ENCODE results near the gene SMYD3. TPM values are rescaled to one million over a fixed set of nuclear protein-coding genes. Genes with fewer than 3 reads are reported as not detected.

Gene SMYD3
- total RNA-seq, 1 donor from 2014 or later: 80.8 TPM

DNA sequence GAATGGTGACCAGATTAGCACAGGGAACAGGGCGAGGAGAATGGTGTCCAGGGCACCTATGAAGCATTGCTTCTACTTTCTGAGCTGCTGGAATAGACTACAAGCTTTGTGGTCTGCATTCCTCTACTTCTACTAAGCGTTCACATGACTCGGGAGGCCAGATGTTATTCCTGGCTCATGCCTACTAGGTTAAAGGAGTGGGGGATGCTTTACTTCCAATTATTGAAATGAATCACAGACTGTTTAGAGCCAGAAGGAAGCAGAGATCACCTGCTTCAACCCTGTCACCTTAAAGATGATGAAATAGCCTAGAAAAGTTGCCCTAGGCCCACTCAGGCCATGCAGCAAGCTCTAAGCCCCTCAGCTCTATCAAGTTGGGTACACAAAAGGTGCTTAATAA lies 718.8 kb downstream of the SMYD3 start:
- peak overlapping the region; percentile 62 for H3K9ac ChIP-seq (ENCODE audit: low read length)
- no peaks in the 10 kb centered on the region for H3K79me2 ChIP-seq (ENCODE audit: insufficient read depth, low read length)
- no peaks in the 10 kb centered on the region for H3K36me3 Mint-ChIP-seq (ENCODE audit: low read depth, unreplicated experiment)
- DNase-seq (ENCODE audit: low read depth) (peak; percentile 99), FAIRE-seq (peak; percentile 98)
- no peak overlapping the region for H3K4me3 ChIP-seq (ENCODE audit: insufficient read depth, low read depth, low read length)
- no peaks in the 10 kb centered on the region for H3K9me3 Mint-ChIP-seq (ENCODE audit: unreplicated experiment)
- TF ChIP-seq, protein P1, sequence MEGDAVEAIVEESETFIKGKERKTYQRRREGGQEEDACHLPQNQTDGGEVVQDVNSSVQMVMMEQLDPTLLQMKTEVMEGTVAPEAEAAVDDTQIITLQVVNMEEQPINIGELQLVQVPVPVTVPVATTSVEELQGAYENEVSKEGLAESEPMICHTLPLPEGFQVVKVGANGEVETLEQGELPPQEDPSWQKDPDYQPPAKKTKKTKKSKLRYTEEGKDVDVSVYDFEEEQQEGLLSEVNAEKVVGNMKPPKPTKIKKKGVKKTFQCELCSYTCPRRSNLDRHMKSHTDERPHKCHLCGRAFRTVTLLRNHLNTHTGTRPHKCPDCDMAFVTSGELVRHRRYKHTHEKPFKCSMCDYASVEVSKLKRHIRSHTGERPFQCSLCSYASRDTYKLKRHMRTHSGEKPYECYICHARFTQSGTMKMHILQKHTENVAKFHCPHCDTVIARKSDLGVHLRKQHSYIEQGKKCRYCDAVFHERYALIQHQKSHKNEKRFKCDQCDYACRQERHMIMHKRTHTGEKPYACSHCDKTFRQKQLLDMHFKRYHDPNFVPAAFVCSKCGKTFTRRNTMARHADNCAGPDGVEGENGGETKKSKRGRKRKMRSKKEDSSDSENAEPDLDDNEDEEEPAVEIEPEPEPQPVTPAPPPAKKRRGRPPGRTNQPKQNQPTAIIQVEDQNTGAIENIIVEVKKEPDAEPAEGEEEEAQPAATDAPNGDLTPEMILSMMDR (IDR thresholded peaks at IDR 0.05; ENCODE audit: insufficient read depth, low read depth, low read length): no peak
- no peak for TF ChIP-seq EZH2 (IDR thresholded peaks at IDR 0.05; ENCODE audit: insufficient read depth, low read length)
- no peak overlapping the region for H3K4me3 Mint-ChIP-seq (ENCODE audit: unreplicated experiment)
- no peaks in the 10 kb centered on the region for H4K20me1 ChIP-seq (ENCODE audit: insufficient read depth, low read length)
- H3K27me3 Mint-ChIP-seq (ENCODE audit: low read depth, unreplicated experiment): no peaks in the 10 kb centered on the region
- H3K4me2 ChIP-seq (ENCODE audit: low read length): peak overlapping the region; percentile 77
- H3K36me3 ChIP-seq (ENCODE audit: insufficient read depth, low read length): no peaks in the 10 kb centered on the region
- no peaks in the 10 kb centered on the region for H3K27me3 ChIP-seq (ENCODE audit: insufficient read depth, low read length)
- H2AFZ ChIP-seq (ENCODE audit: low read depth, low read length): peak overlapping the region; percentile 55
- no peaks in the 10 kb centered on the region for H3K9me3 ChIP-seq (ENCODE audit: insufficient read depth, low read depth, low read length)
- H3K27ac Mint-ChIP-seq (ENCODE audit: unreplicated experiment): peak overlapping the region; percentile 99
- H3K4me1 ChIP-seq (ENCODE audit: insufficient read depth, low read length): peaks cover 28% of the 10 kb centered on the region
- peaks cover 47% of the 10 kb centered on the region for H3K4me1 Mint-ChIP-seq (ENCODE audit: low read depth, unreplicated experiment)
- peak overlapping the region; percentile 90 for H3K27ac ChIP-seq (ENCODE audit: low read depth, low read length)

DNA sequence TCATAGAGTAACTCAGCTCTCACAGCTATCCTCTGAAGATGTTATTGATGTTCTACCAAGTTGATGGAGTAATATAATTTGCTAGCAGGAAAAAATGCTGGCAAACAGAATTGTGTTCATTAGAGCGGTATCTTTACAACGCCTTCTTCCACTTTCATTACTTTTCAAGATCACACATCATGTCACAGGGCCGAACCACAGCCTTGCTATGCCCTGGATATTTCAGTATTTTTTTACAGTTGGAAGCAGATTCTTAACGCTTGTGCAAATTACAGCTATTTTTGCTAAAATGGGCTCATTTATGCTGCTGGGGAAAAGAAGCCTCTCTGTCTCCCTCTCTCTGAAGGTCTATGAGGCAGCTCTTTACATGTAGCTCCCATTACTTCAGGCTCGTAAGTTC lies 720.1 kb downstream of the SMYD3 start:
- H3K27me3 Mint-ChIP-seq (ENCODE audit: low read depth, unreplicated experiment): no peaks in the 10 kb centered on the region
- H2AFZ ChIP-seq (ENCODE audit: low read depth, low read length): no peak overlapping the region
- no peaks in the 10 kb centered on the region for H3K27me3 ChIP-seq (ENCODE audit: insufficient read depth, low read length)
- DNase-seq (ENCODE audit: low read depth): no peak
- H3K4me3 Mint-ChIP-seq (ENCODE audit: unreplicated experiment): no peak overlapping the region
- no peak overlapping the region for H3K9ac ChIP-seq (ENCODE audit: low read length)
- H3K27ac ChIP-seq (ENCODE audit: low read depth, low read length): no peak overlapping the region
- H3K4me2 ChIP-seq (ENCODE audit: low read length): no peak overlapping the region
- no peak for FAIRE-seq
- no peaks in the 10 kb centered on the region for H4K20me1 ChIP-seq (ENCODE audit: insufficient read depth, low read length)
- peaks cover 47% of the 10 kb centered on the region for H3K4me1 Mint-ChIP-seq (ENCODE audit: low read depth, unreplicated experiment)
- no peaks in the 10 kb centered on the region for H3K9me3 ChIP-seq (ENCODE audit: insufficient read depth, low read depth, low read length)
- H3K4me1 ChIP-seq (ENCODE audit: insufficient read depth, low read length): peaks cover 28% of the 10 kb centered on the region
- H3K36me3 Mint-ChIP-seq (ENCODE audit: low read depth, unreplicated experiment): no peaks in the 10 kb centered on the region
- H3K36me3 ChIP-seq (ENCODE audit: insufficient read depth, low read length): no peaks in the 10 kb centered on the region
- H3K9me3 Mint-ChIP-seq (ENCODE audit: unreplicated experiment): no peaks in the 10 kb centered on the region
- H3K4me3 ChIP-seq (ENCODE audit: insufficient read depth, low read depth, low read length): no peak overlapping the region
- TF ChIP-seq EZH2 (IDR thresholded peaks at IDR 0.05; ENCODE audit: insufficient read depth, low read length): no peak
- TF ChIP-seq, protein P1 (IDR thresholded peaks at IDR 0.05; ENCODE audit: insufficient read depth, low read depth, low read length): no peak
- no peaks in the 10 kb centered on the region for H3K79me2 ChIP-seq (ENCODE audit: insufficient read depth, low read length)
- H3K27ac Mint-ChIP-seq (ENCODE audit: unreplicated experiment): peak overlapping the region; percentile 99

DNA sequence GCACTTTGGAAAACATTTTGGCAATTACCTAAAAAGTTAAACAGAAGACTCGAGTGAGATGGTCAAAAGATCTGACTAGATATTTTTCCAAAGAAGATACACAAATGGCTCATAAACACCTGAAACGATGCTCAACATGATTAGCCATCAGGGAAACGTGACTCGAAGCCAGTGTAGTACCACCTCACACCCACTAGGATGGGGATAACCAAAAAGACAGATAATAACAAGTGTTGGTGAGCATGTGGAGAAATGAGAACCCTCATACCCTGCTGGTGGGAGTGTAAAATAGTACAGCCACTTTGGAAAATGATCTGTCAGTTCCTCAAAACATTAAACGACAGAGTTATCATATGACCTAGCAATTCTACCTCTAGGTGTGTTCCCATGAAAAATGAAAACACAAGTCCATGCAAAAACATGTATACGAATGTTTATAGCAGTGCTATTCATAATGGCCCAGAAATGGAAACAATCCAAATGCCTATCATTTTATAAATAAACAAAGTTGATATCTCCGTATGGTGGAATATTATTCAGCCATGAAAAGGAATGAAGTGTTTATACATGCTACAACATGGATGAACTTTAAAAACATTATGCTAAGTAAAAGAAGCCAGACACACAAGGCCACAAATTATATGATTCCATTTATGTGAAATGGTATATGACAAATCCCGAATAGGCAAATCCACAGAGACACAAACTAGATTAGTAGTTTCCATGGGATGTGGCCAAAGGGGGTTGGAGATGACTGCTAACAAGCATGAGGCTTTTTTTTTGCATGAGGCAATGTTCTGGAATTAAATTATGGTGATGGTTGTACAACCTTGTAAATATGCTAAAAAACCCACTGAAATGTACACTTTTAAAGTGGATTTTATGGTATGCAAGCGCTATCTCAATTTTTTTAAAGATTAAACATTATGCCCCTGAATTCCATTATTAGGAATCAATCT lies 727.0 kb downstream of the SMYD3 start:
- H3K4me2 ChIP-seq (ENCODE audit: low read length): no peak overlapping the region
- H3K27me3 ChIP-seq (ENCODE audit: insufficient read depth, low read length): no peaks in the 10 kb centered on the region
- no peaks in the 10 kb centered on the region for H3K79me2 ChIP-seq (ENCODE audit: insufficient read depth, low read length)
- no peak overlapping the region for H3K27ac ChIP-seq (ENCODE audit: low read depth, low read length)
- no peak for TF ChIP-seq EZH2 (IDR thresholded peaks at IDR 0.05; ENCODE audit: insufficient read depth, low read length)
- TF ChIP-seq, protein P1 (IDR thresholded peaks at IDR 0.05; ENCODE audit: insufficient read depth, low read depth, low read length): no peak
- no peak overlapping the region for H3K9ac ChIP-seq (ENCODE audit: low read length)
- Mint-ChIP-seq H3K36me3 (ENCODE audit: low read depth, unreplicated experiment) (peaks cover 3% of the 10 kb centered on the region), H3K9me3 (ENCODE audit: unreplicated experiment) (peaks cover 3% of the 10 kb centered on the region), H3K27ac (ENCODE audit: unreplicated experiment) (no peak overlapping the region), H3K4me3 (ENCODE audit: unreplicated experiment) (no peak overlapping the region), H3K4me1 (ENCODE audit: low read depth, unreplicated experiment) (peaks cover 3% of the 10 kb centered on the region), H3K27me3 (ENCODE audit: low read depth, unreplicated experiment) (no peaks in the 10 kb centered on the region)
- H3K9me3 ChIP-seq (ENCODE audit: insufficient read depth, low read depth, low read length): no peaks in the 10 kb centered on the region
- no peak for FAIRE-seq
- no peak for DNase-seq (ENCODE audit: low read depth)
- H3K4me3 ChIP-seq (ENCODE audit: insufficient read depth, low read depth, low read length): no peak overlapping the region
- no peaks in the 10 kb centered on the region for H3K36me3 ChIP-seq (ENCODE audit: insufficient read depth, low read length)
- H2AFZ ChIP-seq (ENCODE audit: low read depth, low read length): no peak overlapping the region
- no peaks in the 10 kb centered on the region for H4K20me1 ChIP-seq (ENCODE audit: insufficient read depth, low read length)
- H3K4me1 ChIP-seq (ENCODE audit: insufficient read depth, low read length): no peaks in the 10 kb centered on the region

Measured in astrocyte (in vitro differentiated cells and primary cell).